ENCODE measurements around the gene EPS8.

Gene EPS8

GRCh38 chr12:15789220-15790171 lies at the start of gene EPS8:
EPS8 (minus strand) TSS chr12:15789388; CDS start chr12:15682951, 106,437 bp downstream.
- peak; percentile 74 for DNase-seq

- DNase-seq = no peak
Measured at GRCh38 chr12:15837141-15837790, 48.1 kb upstream of the EPS8 start.

GRCh38 chr12:15834575-15834974 lies 45.4 kb upstream of the EPS8 start:
- no peak for DNase-seq

GRCh38 chr12:15831315-15831978 lies 42.3 kb upstream of the EPS8 start:
- DNase-seq = no peak

DNA sequence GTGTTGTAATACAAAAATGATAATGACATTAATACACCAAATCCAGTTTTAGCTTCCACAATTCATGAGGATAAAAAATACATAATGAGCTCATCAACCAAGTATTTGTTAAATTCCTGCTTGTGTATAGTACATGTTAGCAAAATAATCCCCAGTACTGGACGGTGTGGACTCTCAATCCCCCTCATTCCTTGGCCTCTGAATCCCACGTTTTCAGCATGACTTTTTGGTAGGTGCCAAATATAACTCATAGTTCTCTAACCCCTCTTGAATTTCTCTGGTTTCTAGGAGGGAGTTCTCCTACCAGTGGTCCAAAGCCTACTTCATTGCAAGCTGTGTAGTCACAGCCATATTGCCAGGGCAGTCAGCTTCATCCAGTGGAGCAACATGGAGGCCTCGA lies 41.4 kb upstream of the EPS8 start:
- no peak for DNase-seq

DNA sequence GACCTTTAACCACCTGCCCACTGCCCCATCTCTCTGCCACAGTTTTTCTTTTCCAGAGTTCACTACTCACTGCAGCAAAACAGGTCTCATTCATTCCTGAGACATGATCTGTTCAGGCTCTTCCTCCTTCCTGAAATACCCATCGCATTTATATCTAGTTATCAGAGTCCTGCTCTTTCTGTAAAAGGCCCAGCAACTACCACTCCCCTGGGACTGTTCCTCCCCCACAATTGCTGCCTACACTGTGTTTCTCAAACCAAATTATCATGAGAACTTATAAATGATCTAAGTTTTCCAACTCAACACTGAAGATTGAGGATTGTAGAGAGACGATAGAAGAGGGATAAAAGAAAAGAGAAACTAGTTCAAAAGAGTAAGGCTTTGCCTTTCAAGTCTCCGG lies 40.8 kb upstream of the EPS8 start:
- no peak for DNase-seq

GRCh38 chr12:15829255-15829654 lies 40.1 kb upstream of the EPS8 start:
- DNase-seq = no peak

DNA sequence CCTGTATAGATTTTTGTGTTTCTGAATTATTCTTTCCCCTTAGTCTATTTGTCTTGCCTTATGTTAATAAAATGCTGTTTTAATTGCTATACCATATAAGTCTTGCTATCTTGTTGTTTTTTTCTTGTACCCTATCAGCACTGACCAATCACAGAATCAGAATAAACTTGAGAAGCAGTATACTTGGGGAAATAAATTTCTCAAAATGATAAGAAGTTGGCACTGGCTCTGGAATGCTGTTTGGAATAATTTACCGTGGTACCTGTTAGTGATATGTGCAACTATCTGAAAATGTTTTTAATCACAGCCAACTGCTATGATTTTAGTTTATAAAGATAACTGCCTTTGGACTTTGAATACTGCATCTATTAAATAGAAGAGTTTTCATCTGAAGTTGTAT lies 37.9 kb upstream of the EPS8 start:
- DNase-seq = no peak

GRCh38 chr12:15824516-15824915 lies 35.3 kb upstream of the EPS8 start:
- DNase-seq = no peak

DNA sequence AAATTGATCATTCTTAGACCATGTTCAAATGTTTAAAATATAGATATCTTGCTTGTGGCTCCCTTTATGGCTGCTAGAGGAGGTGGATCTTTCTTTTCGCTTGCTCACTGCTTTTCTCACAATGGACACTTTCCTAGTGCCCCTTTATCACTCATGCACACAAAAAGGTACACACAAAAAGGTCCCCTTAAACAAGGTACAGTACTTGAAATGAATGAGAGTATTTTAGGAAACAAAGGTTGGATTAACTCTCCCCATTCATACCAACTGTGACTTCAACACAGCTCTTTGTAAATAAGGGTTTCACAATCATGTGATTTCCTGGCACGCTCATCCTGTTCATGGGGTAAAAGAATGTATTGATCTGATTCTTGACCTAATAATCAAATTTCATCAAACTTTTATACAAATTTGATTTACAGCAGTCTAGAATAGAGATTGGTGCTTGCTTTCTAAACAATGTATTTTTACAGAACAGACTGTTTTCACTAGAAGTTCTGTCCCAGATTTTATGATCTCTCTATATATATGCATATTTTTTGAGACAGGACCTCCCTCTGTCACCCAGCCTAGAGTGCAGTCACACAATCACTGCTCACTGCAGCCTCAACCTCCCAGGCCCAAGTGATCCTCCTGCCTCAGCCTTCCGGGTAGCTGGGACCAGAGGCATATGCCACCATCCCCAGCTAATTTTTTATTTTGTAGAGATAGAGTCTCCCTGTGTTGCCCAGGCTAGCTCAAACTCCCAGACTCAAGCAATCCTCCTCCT lies 34.4 kb upstream of the EPS8 start:
- DNase-seq = no peak

DNA sequence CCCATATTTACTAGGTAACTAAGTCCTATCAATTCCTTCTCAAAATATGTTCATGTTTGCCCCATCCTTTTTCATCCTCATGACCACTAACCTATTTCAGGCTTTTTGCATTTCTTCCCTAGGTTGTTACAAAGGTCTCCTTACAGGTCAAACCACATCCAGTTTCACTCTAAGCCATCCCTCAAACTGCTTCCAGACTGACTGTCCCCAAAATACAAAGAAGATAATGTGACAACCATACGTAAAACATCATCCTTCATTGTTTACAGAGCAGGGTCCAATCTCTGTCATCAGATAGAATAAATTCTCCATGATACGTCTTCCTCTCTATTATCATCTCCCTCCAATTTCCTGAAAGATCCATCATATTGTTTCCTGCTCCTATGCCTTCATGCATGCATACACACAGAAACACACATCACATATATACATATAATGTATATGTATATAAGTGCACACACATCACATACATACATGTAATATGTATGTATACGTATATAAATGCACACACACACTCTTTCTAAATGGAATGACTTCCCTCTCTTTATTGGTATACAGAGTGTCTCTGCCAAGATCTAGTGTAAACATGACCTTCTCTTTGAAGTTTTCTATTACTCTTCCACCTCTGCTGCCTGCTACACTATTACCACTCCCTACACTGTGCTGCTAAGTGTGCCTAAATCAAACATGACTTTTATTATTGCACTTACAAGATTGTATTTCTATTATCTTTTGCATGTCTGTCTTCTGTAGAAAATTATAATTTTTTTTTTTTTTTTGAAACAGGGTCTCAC lies 30.7 kb upstream of the EPS8 start:
- no peak for DNase-seq

- no peak for DNase-seq
Measured at GRCh38 chr12:15818418-15818817, 29.2 kb upstream of the EPS8 start.

DNA sequence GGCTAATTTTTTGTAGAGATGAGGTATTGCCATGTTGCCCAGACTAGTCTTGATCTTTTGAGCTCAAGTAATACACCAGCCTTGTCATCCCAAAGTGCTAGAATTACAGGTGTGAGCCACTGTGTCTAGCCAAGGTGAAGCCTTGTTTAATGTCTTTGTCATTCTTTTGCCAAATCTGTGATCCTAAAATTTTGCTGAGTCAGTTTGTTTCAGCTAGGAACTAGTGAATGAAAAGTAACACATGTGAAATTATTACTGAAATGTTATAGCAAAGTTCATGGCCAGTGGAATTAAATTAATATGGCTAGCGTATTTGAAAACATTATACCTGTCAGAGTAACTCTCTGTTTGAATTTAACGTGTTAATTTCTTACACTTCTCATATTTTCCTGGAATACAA lies 26.5 kb upstream of the EPS8 start:
- DNase-seq = no peak

GRCh38 chr12:15811214-15812127 lies 22.3 kb upstream of the EPS8 start:
- DNase-seq = no peak

- DNase-seq = no peak
Measured at GRCh38 chr12:15808652-15809051, 19.5 kb upstream of the EPS8 start.

DNA sequence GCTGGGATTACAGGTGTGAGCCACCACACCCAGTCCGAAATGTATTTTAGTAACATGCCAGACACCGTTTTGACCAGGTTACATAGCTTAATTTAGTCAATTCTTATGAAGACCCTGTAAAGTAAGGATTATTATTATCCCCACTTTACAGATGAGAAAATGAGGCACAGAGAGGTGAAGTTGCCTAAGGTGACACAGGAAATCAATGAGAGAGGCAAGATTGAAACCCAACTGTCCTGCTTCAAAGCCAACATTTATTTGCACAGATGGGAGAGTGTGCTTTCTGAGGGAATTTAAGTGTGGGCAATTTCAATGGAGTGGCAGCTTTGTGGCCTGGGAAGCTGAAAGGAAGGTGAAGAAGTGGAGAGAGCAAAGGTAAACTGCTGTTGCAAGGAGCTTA lies 19.1 kb upstream of the EPS8 start:
- no peak for DNase-seq

DNA sequence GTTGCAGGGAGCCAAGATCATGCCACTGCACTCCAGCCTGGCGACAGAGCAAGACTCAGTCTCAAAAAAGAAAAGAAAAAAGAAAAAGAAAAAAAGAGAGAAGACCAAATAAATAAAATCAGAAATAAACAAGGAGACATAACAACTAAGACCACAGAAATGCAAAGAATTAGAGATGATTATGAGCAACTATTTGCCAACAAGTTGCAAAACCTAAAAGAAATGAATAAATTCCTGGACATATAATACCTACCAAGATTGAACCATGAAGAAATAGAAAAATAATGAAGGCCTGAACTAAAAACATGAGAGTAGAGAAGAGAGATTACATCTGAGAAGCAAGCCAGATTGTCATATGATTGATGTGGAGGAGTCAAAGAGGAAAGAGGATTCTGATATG lies 17.6 kb upstream of the EPS8 start:
- DNase-seq = no peak

DNA sequence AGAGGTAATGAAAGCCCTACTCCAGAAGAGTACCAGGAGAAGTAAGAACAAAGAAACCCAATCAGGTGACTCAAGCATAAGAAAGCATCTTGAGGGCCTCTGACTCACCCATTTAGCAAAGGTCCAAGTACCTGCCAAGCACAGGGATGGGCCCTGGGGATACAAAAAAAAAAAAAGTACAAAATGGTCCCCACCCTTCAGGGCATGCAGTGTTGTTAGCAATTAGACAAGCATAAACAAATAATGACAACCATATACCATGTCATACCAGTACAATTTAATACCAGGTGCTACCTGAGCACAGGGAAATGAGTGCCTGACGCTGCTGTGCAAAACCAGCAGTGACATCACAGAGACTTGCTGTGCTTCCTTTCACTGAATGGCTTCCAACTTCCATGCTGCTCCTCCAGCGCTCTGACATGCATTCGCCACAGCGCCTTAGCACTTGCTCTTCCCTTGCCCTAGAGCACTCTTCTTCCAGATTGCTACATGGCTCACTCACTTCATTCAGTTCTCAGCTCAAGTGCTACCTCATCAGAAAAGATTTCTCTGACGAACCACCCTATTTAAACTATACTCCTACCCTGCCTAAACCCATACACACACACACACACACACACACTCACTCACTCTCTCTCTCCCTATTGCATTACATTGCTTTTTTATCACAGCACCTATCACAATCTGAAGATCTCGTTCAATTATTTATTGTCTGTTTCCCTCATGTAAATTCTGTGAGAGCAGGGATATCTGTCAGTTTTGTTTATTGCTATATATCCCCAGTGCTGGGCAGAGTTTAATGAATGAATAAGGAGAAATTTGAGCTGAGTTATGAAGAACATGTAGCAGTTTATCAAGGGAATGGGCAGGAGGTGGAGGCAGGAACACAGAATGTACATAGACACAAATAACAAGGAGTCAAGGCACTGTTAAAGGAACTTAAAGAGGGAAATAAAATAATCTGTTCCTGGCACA lies 12.9 kb upstream of the EPS8 start:
- no peak for DNase-seq

DNA sequence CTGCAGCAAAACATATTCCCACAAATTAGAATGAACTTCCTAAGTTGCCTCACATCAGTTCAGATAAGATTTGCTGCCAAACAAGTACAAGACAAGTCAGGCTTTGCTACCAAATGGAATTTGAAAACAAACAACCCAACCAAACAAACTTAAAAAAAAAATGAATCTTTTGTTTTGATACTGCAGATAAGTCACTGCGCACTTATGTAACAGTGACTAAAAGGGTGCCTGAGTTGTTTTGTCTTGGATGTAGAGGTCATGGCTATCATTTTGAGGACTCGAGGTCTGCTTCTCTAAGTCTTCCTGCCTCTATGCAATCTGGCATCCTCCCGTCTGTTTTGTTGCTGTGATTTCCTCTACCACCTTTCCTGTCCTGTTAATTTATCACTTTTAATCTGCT lies 11.1 kb upstream of the EPS8 start:
- DNase-seq = no peak

DNA sequence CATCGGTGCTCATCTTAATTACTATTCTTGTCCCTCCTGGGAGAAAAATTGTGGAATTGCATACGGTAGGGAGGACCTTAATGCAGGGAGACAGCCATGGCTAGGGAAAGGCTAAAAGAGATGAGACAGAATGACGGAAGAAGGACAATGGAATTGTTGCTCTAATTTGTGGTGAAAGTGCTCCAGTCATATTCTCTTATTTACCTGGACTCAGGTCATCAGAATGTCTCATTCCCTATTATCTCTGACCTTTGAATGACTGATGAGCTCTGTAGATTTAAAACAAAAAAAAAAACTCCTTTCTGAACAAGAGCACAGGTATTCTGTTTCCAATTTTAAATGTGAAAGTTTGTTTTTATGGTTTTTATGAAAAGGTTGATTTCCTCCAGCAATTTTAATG lies 8.6 kb upstream of the EPS8 start:
- DNase-seq = no peak
